SU-DHL-6 (cell line): ENCODE results near the gene FAM72A.

Experiments used
- H2AFZ ChIP-seq: fragments of 200-600 bp; sonication (generic); 2 replicates; pipeline ENCODE4 v1.6.1; 2014; ENCODE audit warnings: low read depth, mild to moderate bottlenecking, moderate library complexity, mixed read lengths, antibody characterized with exemption, low read length; ENCODE audit not compliant: severe bottlenecking
- H3F3A ChIP-seq: fragments of 200-600 bp; shearing (Covaris generic); 2 replicates; pipeline ENCODE4 v1.6.0; 2016; ENCODE audit warnings: antibody characterized with exemption, mild to moderate bottlenecking; ENCODE audit not compliant: insufficient read depth
- H3K27ac ChIP-seq: fragments of 200-600 bp; sonication (generic); 2 replicates; pipeline ENCODE4 v1.5.1; 2016; ENCODE audit warnings: low read depth, mild to moderate bottlenecking, low read length, moderate library complexity, mixed read lengths
- H3K27me3 ChIP-seq: fragments of 200-600 bp; sonication (generic), shearing (Covaris generic); 2 replicates; pipeline ENCODE4 v1.6.0; 2014; ENCODE audit warnings: mild to moderate bottlenecking, low read length
- H3K36me3 ChIP-seq: fragments of 200-600 bp; sonication (generic); 2 replicates; pipeline ENCODE4 v1.6.1; 2014; ENCODE audit warnings: mild to moderate bottlenecking, low read length, mixed read lengths
- H3K4me2 ChIP-seq: fragments of 300-600, 200-600 bp; shearing (Covaris generic), sonication (generic); 2 replicates; pipeline ENCODE4 v1.6.0; 2014; ENCODE audit warnings: low read length, low read depth, mild to moderate bottlenecking; ENCODE audit not compliant: poor library complexity, severe bottlenecking
- H3K4me3 ChIP-seq: fragments of 200-600 bp; sonication (generic); 2 replicates; pipeline ENCODE4 v1.5.1; 2014; ENCODE audit warnings: antibody characterized with exemption, low read length, mild to moderate bottlenecking, mixed read lengths; ENCODE audit not compliant: insufficient read depth, poor library complexity, severe bottlenecking
- H3K79me2 ChIP-seq: fragments of 200-600 bp; sonication (generic); 2 replicates; pipeline ENCODE4 v1.6.1; 2014; ENCODE audit warnings: mild to moderate bottlenecking, low read length, moderate library complexity; ENCODE audit not compliant: insufficient read depth
- H3K9ac ChIP-seq: fragments of 200-600 bp; sonication (generic); 2 replicates; pipeline ENCODE4 v1.7.0; 2014; ENCODE audit warnings: mild to moderate bottlenecking, low read length
- H3K9me2 ChIP-seq: fragments of 200-600 bp; sonication (generic); replicated peaks from 2 replicates; pipeline ENCODE4 v1.6.1; 2014; ENCODE audit warnings: low read length; ENCODE audit not compliant: insufficient read depth
- H3K9me3 ChIP-seq: fragments of 200-600 bp; sonication (generic); 2 replicates; pipeline ENCODE4 v1.6.1; 2014; ENCODE audit warnings: low read length, mixed read lengths; ENCODE audit not compliant: insufficient read depth
- H4K20me1 ChIP-seq: fragments of 200-600 bp; sonication (generic); 2 replicates; pipeline ENCODE4 v1.6.1; 2014; ENCODE audit warnings: low read depth, mild to moderate bottlenecking, antibody characterized with exemption, low read length, moderate library complexity, mixed read lengths
- CTCF ChIP-seq: fragments of 200-600 bp; sonication (generic); IDR thresholded peaks from one replicate; pipeline ENCODE4 v1.5.1; 2017; ENCODE audit warnings: antibody characterized with exemption, mild to moderate bottlenecking, low read length, moderate library complexity; ENCODE audit not compliant: insufficient read depth, poor library complexity, severe bottlenecking
- EZH2phosphoT487 ChIP-seq: fragments of 200-600 bp; sonication (generic), shearing (Covaris generic); conservative IDR thresholded peaks from 2 replicates; pipeline ENCODE4 v1.6.1; 2018; ENCODE audit warnings: mild to moderate bottlenecking, antibody characterized with exemption, low read length, moderate library complexity, mixed read lengths

Gene FAM72A

GRCh38 chr1:206136241-206136640 lies 66.4 kb downstream of the FAM72A start:
- Histone ChIP-seq H3K36me3 (no peaks in the 10 kb centered on the region), H3K9ac (no peak overlapping the region), H2AFZ (no peak overlapping the region), H3K4me2 (no peak overlapping the region), H3K79me2 (no peaks in the 10 kb centered on the region), H3K9me3 (no peaks in the 10 kb centered on the region), H3F3A (no peaks in the 10 kb centered on the region), H3K27ac (no peak overlapping the region), H3K27me3 (no peaks in the 10 kb centered on the region), H3K9me2 (no peaks in the 10 kb centered on the region), H4K20me1 (no peaks in the 10 kb centered on the region), H3K4me3 (no peak overlapping the region)
- TF ChIP-seq CTCF (no peak), EZH2phosphoT487 (no peak)
